Osteoblast (primary cell): ENCODE data around the gene RBBP4. TPM values are rescaled to one million over a fixed set of nuclear protein-coding genes. Genes with fewer than 3 reads are reported as not detected.

Experiments
- DNase-seq: peaks from one replicate; pipeline ENCODE4 v3.0.0; 2011; ENCODE audit warnings: low spot score, mixed read lengths; ENCODE audit not compliant: insufficient read length; ENCODE audit errors: missing footprints
- H2AFZ ChIP-seq: 2 replicates; pipeline ENCODE4 v1.6.0; 2011; ENCODE audit warnings: mild to moderate bottlenecking, low read length
- H3K27ac ChIP-seq: 2 replicates; pipeline ENCODE4 v1.5.1; 2011; ENCODE audit warnings: mild to moderate bottlenecking, low read depth, low read length, moderate library complexity
- H3K27me3 ChIP-seq: 2 replicates; pipeline ENCODE4 v1.6.0; 2012; ENCODE audit warnings: mild to moderate bottlenecking, control low read depth, inconsistent platforms, low read length, moderate library complexity; ENCODE audit not compliant: insufficient read depth
- H3K36me3 ChIP-seq: 2 replicates; pipeline ENCODE4 v1.5.1; 2011; ENCODE audit warnings: mild to moderate bottlenecking, low read length, control low read depth, moderate library complexity; ENCODE audit not compliant: insufficient read depth
- H3K4me1 ChIP-seq: 2 replicates; pipeline ENCODE4 v1.5.1; 2011; ENCODE audit warnings: mild to moderate bottlenecking, low read length, control low read depth, moderate library complexity; ENCODE audit not compliant: insufficient read depth
- H3K4me2 ChIP-seq: 2 replicates; pipeline ENCODE4 v1.6.0; 2011; ENCODE audit warnings: mild to moderate bottlenecking, low read length; ENCODE audit not compliant: insufficient read depth
- H3K4me3 ChIP-seq: fragments of 200-600 bp; sonication (generic); 3 replicates; pipeline ENCODE4 v1.5.1; 2012; ENCODE audit warnings: mild to moderate bottlenecking, low read length, inconsistent platforms; ENCODE audit not compliant: insufficient read depth
- H3K79me2 ChIP-seq: 2 replicates; pipeline ENCODE4 v1.6.0; 2012; ENCODE audit warnings: mild to moderate bottlenecking, low read length, control low read depth, inconsistent platforms; ENCODE audit not compliant: insufficient read depth
- H3K9me3 ChIP-seq: 2 replicates; pipeline ENCODE4 v1.5.1; 2011; ENCODE audit warnings: low read depth, low read length, control low read depth
- H4K20me1 ChIP-seq: 2 replicates; pipeline ENCODE4 v1.6.0; 2012; ENCODE audit warnings: mild to moderate bottlenecking, low read length, control low read depth; ENCODE audit not compliant: insufficient read depth
- total RNA-seq: library from RNA; depleted of rRNA; stranded (reverse); fragments of >200 nt; gene quantifications from 2 replicates; pipeline ENCODE4 v1.2.3, GENCODE V29; 2012
- TF ChIP-seq, protein P1 (sequence below): IDR thresholded peaks from 2 replicates; pipeline ENCODE4 v1.5.1; 2011; ENCODE audit warnings: mild to moderate bottlenecking, low read depth, low read length, moderate library complexity; ENCODE audit errors: extremely low read depth

The RBBP4 gene
- 111 and 112 TPM in 2 replicates for total RNA-seq

DNA sequence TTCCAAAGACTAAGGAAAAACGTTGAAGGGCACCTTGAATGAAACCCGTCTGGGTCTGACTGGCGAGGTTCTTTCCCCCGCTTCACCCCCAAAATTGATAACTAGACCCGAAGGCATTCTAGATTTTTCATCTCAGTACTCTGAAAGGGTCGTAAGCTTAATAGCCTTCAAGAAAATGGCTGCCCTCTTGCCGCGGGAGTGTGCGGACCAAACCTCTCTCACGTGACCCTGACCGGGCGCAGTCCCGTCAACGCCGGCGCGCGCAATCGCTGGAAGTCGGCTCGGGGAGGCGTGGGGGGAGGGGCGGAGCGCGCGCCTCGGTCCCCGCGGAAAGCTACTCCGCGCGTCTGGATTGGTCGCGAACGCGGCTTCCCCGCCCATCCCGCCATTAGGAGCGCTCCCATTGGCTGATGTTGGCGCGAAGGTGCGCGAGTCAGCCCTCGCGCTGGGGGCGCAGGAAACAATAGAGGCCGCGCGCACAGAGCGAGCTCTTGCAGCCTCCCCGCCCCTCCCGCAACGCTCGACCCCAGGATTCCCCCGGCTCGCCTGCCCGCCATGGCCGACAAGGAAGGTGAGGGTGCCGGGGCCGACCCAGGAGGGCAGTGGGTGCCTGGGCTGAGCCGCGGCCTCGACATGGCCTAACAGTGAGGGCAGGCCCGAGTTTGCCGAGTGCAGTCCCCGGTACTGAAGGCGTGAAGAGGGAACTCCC is at the start of gene RBBP4:
RBBP4 (plus strand) TSS at position 457 of the 709 bp plus-strand sequence; CDS start at position 556, 99 bp downstream.
- Histone ChIP-seq H3K79me2 (peaks cover 78% of the 10 kb centered on the region), H3K4me1 (peaks cover 14% of the 10 kb centered on the region), H3K27me3 (no peaks in the 10 kb centered on the region), H2AFZ (peak within 1 kb of the TSS; percentile 100), H3K4me2 (peak within 1 kb of the TSS; percentile 100), H3K27ac (peak within 1 kb of the TSS; percentile 100), H4K20me1 (peaks cover 9% of the 10 kb centered on the region), H3K4me3 (peak within 1 kb of the TSS; percentile 95), H3K36me3 (peaks cover 24% of the 10 kb centered on the region), H3K9me3 (no peaks in the 10 kb centered on the region)
- DNase-seq = peak; percentile 100
- TF ChIP-seq, protein P1, sequence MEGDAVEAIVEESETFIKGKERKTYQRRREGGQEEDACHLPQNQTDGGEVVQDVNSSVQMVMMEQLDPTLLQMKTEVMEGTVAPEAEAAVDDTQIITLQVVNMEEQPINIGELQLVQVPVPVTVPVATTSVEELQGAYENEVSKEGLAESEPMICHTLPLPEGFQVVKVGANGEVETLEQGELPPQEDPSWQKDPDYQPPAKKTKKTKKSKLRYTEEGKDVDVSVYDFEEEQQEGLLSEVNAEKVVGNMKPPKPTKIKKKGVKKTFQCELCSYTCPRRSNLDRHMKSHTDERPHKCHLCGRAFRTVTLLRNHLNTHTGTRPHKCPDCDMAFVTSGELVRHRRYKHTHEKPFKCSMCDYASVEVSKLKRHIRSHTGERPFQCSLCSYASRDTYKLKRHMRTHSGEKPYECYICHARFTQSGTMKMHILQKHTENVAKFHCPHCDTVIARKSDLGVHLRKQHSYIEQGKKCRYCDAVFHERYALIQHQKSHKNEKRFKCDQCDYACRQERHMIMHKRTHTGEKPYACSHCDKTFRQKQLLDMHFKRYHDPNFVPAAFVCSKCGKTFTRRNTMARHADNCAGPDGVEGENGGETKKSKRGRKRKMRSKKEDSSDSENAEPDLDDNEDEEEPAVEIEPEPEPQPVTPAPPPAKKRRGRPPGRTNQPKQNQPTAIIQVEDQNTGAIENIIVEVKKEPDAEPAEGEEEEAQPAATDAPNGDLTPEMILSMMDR = no peak

DNA sequence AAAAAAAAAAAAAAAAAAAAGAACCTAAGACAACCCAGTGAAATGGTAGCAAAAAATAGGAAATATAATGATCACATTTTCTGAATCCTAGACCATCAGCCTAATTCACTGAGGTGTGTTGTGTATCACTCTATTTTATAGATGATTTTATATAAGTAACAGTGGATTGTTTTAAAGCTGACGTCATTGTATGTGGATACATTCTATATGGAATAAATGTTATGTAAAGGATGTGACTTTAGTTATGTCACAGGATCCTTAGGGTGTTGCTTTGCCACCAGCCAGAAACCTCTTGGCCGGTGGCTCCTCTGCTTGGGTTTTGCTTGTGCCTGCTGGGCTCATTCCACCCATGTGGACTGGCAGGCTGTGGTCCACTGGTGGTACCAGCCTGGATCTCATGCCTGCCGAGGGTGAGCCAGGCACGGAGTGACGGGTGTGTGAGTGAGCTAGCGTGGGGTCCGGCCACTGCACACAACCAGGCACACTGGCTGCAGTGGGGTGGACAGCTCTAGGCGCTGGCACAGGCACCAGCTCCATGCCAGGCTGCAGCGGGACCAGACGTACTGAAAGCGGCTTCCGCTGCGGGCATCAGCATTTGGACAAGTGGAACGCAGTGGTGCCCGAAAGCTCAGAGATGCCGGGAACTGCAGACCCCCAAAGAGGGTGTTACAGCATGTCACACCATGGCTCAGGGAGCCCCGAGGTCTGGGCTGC is 45.1 kb upstream of the RBBP4 start:
- no peaks in the 10 kb centered on the region for H3K79me2 ChIP-seq
- no peak overlapping the region for H3K4me3 ChIP-seq
- H3K36me3 ChIP-seq = no peaks in the 10 kb centered on the region
- H3K4me1 ChIP-seq = no peaks in the 10 kb centered on the region
- no peak for DNase-seq
- no peak overlapping the region for H3K4me2 ChIP-seq
- no peak overlapping the region for H2AFZ ChIP-seq
- H3K9me3 ChIP-seq = no peaks in the 10 kb centered on the region
- H4K20me1 ChIP-seq = no peaks in the 10 kb centered on the region
- TF ChIP-seq, protein P1 = no peak
- no peaks in the 10 kb centered on the region for H3K27me3 ChIP-seq
- H3K27ac ChIP-seq = no peak overlapping the region

DNA sequence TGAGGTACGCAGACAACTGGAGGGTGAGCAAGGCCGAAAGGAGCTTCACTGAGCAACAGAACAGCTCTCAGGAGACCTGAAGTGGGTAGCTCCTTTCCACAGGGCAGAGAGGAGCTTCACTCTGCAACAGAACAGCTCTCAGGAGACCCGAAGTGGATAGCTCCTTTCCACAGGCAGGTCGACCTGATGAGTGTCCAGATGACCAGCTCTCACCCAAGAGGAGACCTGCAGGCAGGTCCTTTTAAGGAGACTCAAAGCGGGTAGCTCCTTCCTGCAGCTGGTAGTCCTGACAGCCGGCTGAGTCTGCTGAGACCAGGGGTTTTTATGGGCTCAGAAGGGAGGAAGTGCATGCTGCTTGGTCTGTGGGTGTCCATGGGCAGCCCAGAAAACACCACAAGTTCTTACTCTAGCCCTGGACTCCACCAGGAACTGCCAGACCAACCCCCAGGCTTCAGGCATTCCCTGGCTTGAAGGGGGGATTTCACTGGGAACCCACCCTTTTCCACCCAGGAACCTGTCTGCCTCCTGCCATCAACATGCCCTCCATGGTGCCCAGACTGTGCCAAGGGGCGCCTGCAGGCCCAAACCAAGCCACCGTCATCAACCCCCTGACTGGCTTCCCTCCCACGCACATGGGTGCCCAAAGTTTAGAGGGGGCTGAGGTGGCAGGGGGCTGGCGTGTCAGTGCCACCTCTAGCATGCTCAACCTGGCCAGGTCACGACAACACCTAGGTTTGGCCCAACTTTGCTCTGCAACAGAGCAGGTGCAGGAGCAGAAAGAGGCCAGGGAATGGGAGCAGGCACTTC is 44.2 kb upstream of the RBBP4 start:
- H2AFZ ChIP-seq = no peak overlapping the region
- H3K79me2 ChIP-seq = no peaks in the 10 kb centered on the region
- TF ChIP-seq, protein P1 = no peak
- H3K4me2 ChIP-seq = no peak overlapping the region
- H4K20me1 ChIP-seq = no peaks in the 10 kb centered on the region
- no peaks in the 10 kb centered on the region for H3K9me3 ChIP-seq
- DNase-seq = peak; percentile 65
- H3K4me3 ChIP-seq = no peak overlapping the region
- H3K27me3 ChIP-seq = no peaks in the 10 kb centered on the region
- H3K4me1 ChIP-seq = no peaks in the 10 kb centered on the region
- no peak overlapping the region for H3K27ac ChIP-seq
- no peaks in the 10 kb centered on the region for H3K36me3 ChIP-seq
